DOHH2 (cell line): ENCODE data around the gene GRB10.

Source experiments
- H3F3A ChIP-seq: fragments of 200-600 bp; sonication (generic), shearing (Covaris generic); 2 replicates; pipeline ENCODE4 v1.6.0; 2016; ENCODE audit warnings: antibody characterized with exemption, mild to moderate bottlenecking; ENCODE audit not compliant: control insufficient read depth, insufficient read depth
- H3K27ac ChIP-seq: fragments of 200-600 bp; sonication (generic); 2 replicates; pipeline ENCODE4 v1.5.1; 2014; ENCODE audit warnings: low read depth, mild to moderate bottlenecking, low read length, moderate library complexity
- H3K27me3 ChIP-seq: fragments of 200-600 bp; sonication (generic); 2 replicates; pipeline ENCODE4 v1.6.1; 2014; ENCODE audit warnings: mild to moderate bottlenecking, low read length, mixed read lengths; ENCODE audit not compliant: control insufficient read depth
- H3K36me3 ChIP-seq: fragments of 200-600 bp; sonication (generic); 2 replicates; pipeline ENCODE4 v1.6.1; 2014; ENCODE audit warnings: mild to moderate bottlenecking, low read length, moderate library complexity, mixed read lengths; ENCODE audit not compliant: control insufficient read depth
- H3K4me1 ChIP-seq: fragments of 200-600 bp; sonication (generic); 2 replicates; pipeline ENCODE4 v1.6.1; 2014; ENCODE audit warnings: mild to moderate bottlenecking, low read length, mixed read lengths; ENCODE audit not compliant: control insufficient read depth
- H3K4me2 ChIP-seq: fragments of 200-600 bp; sonication (generic); 2 replicates; pipeline ENCODE4 v1.6.0; 2014; ENCODE audit warnings: mild to moderate bottlenecking, low read length, moderate library complexity
- H3K4me3 ChIP-seq: fragments of 200-600 bp; sonication (generic); 2 replicates; pipeline ENCODE4 v1.5.1; 2014; ENCODE audit warnings: mild to moderate bottlenecking, low read length, mixed read lengths
- H3K79me2 ChIP-seq: fragments of 200-600 bp; sonication (generic); 2 replicates; pipeline ENCODE4 v1.6.1; 2014; ENCODE audit warnings: mild to moderate bottlenecking, low read length, mixed read lengths; ENCODE audit not compliant: control insufficient read depth
- H3K9me2 ChIP-seq: fragments of 200-600 bp; sonication (generic); replicated peaks from 2 replicates; pipeline ENCODE4 v1.6.1; 2014; ENCODE audit warnings: mild to moderate bottlenecking, low read length, mixed read lengths; ENCODE audit not compliant: control insufficient read depth
- H3K9me3 ChIP-seq: fragments of 200-600 bp; sonication (generic); 2 replicates; pipeline ENCODE4 v1.6.1; 2014; ENCODE audit warnings: antibody characterized with exemption, low read length, mixed read lengths; ENCODE audit not compliant: control insufficient read depth, insufficient read depth
- H4K20me1 ChIP-seq: fragments of 200-600 bp; sonication (generic); 2 replicates; pipeline ENCODE4 v1.6.0; 2014; ENCODE audit warnings: low read depth, mild to moderate bottlenecking, antibody characterized with exemption, low read length, moderate library complexity; ENCODE audit not compliant: control insufficient read depth, insufficient read depth
- EZH2phosphoT487 ChIP-seq: fragments of 200-600 bp; sonication (generic); IDR thresholded peaks from 2 replicates; pipeline ENCODE4 v1.6.1; 2017; ENCODE audit warnings: borderline replicate concordance, mild to moderate bottlenecking, antibody characterized with exemption, low read length, moderate library complexity, mixed read lengths
- TF ChIP-seq, protein P1 (sequence below): fragments of 200-600 bp; sonication (generic); IDR thresholded peaks from one replicate; pipeline ENCODE4 v1.5.1; 2014; ENCODE audit warnings: antibody characterized with exemption, mild to moderate bottlenecking, low read depth, low read length; ENCODE audit not compliant: poor library complexity, severe bottlenecking

GRB10 gene

DNA sequence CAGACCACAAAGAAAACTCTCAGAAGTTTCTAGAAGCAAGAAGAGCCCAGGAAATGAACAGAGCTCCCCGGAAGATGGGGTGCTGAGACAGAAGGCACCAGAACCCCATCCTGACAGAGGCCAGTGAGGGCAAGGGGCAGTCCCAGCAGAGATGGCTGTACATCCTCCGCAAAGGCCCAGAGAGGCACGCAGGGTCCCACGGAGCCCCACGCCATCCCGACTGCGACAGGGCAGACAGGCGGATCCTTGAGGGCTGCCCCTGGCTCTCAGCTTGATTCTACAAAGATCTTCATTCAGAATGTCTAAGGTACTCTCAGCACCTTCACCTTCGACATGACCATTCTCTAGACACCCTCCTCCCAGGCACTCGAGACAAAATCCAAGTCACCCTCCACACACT is 109.6 kb downstream of the GRB10 start:
- no peaks in the 10 kb centered on the region for H3K79me2 ChIP-seq
- H4K20me1 ChIP-seq = no peaks in the 10 kb centered on the region
- H3K9me2 ChIP-seq = no peaks in the 10 kb centered on the region
- H3K4me2 ChIP-seq = no peak overlapping the region
- no peaks in the 10 kb centered on the region for H3K4me1 ChIP-seq
- no peaks in the 10 kb centered on the region for H3F3A ChIP-seq
- no peaks in the 10 kb centered on the region for H3K9me3 ChIP-seq
- TF ChIP-seq, protein P1, sequence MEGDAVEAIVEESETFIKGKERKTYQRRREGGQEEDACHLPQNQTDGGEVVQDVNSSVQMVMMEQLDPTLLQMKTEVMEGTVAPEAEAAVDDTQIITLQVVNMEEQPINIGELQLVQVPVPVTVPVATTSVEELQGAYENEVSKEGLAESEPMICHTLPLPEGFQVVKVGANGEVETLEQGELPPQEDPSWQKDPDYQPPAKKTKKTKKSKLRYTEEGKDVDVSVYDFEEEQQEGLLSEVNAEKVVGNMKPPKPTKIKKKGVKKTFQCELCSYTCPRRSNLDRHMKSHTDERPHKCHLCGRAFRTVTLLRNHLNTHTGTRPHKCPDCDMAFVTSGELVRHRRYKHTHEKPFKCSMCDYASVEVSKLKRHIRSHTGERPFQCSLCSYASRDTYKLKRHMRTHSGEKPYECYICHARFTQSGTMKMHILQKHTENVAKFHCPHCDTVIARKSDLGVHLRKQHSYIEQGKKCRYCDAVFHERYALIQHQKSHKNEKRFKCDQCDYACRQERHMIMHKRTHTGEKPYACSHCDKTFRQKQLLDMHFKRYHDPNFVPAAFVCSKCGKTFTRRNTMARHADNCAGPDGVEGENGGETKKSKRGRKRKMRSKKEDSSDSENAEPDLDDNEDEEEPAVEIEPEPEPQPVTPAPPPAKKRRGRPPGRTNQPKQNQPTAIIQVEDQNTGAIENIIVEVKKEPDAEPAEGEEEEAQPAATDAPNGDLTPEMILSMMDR = no peak
- no peak for TF ChIP-seq EZH2phosphoT487
- peaks cover under 1% of the 10 kb centered on the region; the same call in 1 of the 2 replicates for H3K27me3 ChIP-seq
- no peak overlapping the region for H3K4me3 ChIP-seq
- H3K27ac ChIP-seq = no peak overlapping the region
- no peaks in the 10 kb centered on the region for H3K36me3 ChIP-seq

DNA sequence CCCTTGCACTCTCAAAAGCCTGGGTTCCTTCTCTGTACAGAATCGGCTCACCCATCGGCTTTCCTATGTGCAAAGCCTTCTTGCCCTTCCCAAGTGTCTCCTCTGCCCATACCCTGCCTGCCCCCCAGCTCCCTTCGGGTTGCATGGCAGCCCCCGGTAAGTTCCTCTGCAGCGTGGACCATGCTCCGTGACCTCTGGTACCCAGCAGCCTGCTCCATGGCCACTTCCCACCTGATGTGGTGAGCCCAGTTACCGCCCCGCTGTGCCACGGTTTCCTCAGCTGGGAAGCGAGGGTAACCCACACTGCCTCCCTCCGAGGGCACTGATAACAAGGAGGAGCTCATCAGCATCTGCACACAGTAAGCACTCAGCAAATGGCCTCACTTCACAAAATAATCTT is 110.7 kb downstream of the GRB10 start:
- Histone ChIP-seq H3K4me1 (no peaks in the 10 kb centered on the region), H3F3A (no peaks in the 10 kb centered on the region), H3K27ac (no peak overlapping the region), H3K79me2 (no peaks in the 10 kb centered on the region), H3K36me3 (no peaks in the 10 kb centered on the region), H3K9me2 (no peaks in the 10 kb centered on the region), H3K4me2 (no peak overlapping the region), H3K9me3 (no peaks in the 10 kb centered on the region), H4K20me1 (no peaks in the 10 kb centered on the region), H3K27me3 (peaks cover 11% of the 10 kb centered on the region; the same call in 1 of the 2 replicates), H3K4me3 (no peak overlapping the region)
- no peak for TF ChIP-seq EZH2phosphoT487
- TF ChIP-seq, protein P1 = no peak

DNA sequence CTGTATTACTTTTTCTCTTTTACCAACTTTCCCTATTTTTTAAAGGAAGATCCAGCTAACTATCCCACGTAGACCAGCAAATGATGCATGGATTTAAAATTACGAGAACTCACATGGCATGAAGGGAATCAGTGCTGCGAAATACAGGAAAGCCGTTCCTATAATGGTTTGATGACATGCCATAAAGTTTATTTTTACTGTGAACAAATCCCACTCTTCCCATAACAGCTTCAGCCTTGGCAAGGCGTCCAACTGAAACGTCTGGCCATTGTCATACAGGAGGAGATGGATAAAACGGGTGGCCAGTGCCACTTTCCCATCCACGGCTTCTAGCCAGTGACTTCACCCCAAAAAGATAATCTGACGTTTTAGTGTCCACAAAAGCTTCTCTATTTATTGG is 111.3 kb downstream of the GRB10 start:
- Histone ChIP-seq H3F3A (no peaks in the 10 kb centered on the region), H3K36me3 (no peaks in the 10 kb centered on the region)

More for the DNA sequence above, 111.3 kb downstream of the GRB10 start:
- Histone ChIP-seq H3K9me3 (no peaks in the 10 kb centered on the region), H3K27me3 (peaks cover 14% of the 10 kb centered on the region), H3K79me2 (no peaks in the 10 kb centered on the region), H3K27ac (no peak overlapping the region), H3K9me2 (no peaks in the 10 kb centered on the region), H4K20me1 (no peaks in the 10 kb centered on the region), H3K4me2 (no peak overlapping the region), H3K4me1 (no peaks in the 10 kb centered on the region), H3K4me3 (no peak overlapping the region)
- no peak for TF ChIP-seq EZH2phosphoT487
- TF ChIP-seq, protein P1 = no peak
